ENCODE results near the gene GRIK4. TPM values are rescaled to one million over a fixed set of nuclear protein-coding genes. Genes with fewer than 3 reads are reported as not detected.

The GRIK4 gene
- total and polyA plus RNA-seq, 2 experiments from 2014 or later = 0.28 to 0.45 TPM

GRCh38 chr11:120995184-120995583, 483.6 kb downstream of the GRIK4 start:
- no peak for TF ChIP-seq CTCF (IDR thresholded peaks at IDR 0.05; ENCODE audit: low read depth, low read length)
- H3K36me3 ChIP-seq = no peaks in the 10 kb centered on the region
- no peak for DNase-seq (ENCODE audit: low read depth in 1 of 2, low spot score in 1 of 2)
- H3K4me1 ChIP-seq (ENCODE audit: low read depth) = no peaks in the 10 kb centered on the region
- H3K27me3 ChIP-seq = no peaks in the 10 kb centered on the region
- no peaks in the 10 kb centered on the region for H3K9me3 ChIP-seq (ENCODE audit: low read depth)
- no peak overlapping the region for H3K4me3 ChIP-seq
- no peak overlapping the region for H3K27ac ChIP-seq

DNA sequence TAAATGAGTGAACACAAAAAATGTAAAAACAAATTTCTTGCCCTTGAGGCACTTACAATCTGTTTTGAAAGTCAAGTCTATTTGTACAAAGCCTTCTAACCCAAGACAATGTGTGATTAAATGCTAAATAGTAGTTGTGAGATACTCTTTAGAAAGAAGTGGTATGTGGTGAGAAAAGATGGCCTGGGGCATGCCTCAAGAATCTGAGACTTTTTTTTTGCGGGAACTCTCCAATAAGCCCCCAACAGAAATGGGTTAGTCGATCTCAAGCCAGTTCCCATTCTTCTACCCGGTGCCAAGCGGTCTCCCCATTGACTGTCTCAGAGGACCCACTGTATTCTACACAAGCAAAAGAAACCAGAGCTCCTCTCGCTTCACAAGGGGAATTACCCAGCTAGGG, 485.4 kb downstream of the GRIK4 start:
- Histone ChIP-seq H3K36me3 (no peaks in the 10 kb centered on the region), H3K4me3 (no peak overlapping the region), H3K4me1 (ENCODE audit: low read depth) (no peaks in the 10 kb centered on the region), H3K27me3 (no peaks in the 10 kb centered on the region), H3K9me3 (ENCODE audit: low read depth) (no peaks in the 10 kb centered on the region), H3K27ac (no peak overlapping the region)
- no peak for TF ChIP-seq CTCF (IDR thresholded peaks at IDR 0.05; ENCODE audit: low read depth, low read length)
- no peak for DNase-seq (ENCODE audit: low read depth in 1 of 2, low spot score in 1 of 2)

GRCh38 chr11:120998581-120998980, 487.0 kb downstream of the GRIK4 start:
- TF ChIP-seq CTCF (IDR thresholded peaks at IDR 0.05; ENCODE audit: low read depth, low read length) = no peak
- Histone ChIP-seq H3K4me3 (no peak overlapping the region), H3K27ac (no peak overlapping the region), H3K27me3 (no peaks in the 10 kb centered on the region), H3K9me3 (ENCODE audit: low read depth) (no peaks in the 10 kb centered on the region), H3K36me3 (no peaks in the 10 kb centered on the region), H3K4me1 (ENCODE audit: low read depth) (peaks cover 2% of the 10 kb centered on the region)
- DNase-seq (ENCODE audit: low read depth in 1 of 2, low spot score in 1 of 2) = no peak

DNA sequence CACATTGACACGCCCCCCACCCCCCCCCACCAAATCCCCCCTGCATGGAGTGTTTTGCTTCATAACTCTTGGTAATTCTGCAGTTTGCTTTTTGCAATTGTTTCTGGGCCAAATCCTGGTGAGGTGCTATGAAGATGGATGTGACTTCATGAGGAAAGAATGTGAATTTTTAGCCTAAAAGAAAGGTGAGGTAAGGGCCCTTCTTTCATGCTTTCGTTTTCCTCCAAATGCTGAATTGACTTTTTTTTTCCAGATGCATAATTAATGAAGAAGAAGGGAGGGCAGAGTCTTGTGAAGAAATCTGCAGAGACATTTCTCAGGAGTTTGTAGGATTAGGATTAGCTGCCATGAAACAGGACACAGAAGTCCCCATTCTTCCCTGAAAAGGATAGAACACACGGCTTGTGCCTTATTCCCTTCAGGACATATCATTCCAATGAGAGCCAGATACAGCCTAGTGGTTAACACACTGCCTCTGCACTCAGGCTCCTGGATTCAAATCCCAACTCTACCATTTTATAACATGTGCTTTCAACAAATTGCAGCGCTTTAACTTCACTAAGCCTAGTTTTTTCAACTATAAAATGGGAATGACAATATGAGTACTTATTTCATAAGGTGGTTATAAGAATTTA, 492.8 kb downstream of the GRIK4 start:
- no peak for DNase-seq (ENCODE audit: low read depth in 1 of 2, low spot score in 1 of 2)
- H3K4me1 ChIP-seq (ENCODE audit: low read depth) = peaks cover 2% of the 10 kb centered on the region
- no peak overlapping the region for H3K27ac ChIP-seq
- H3K36me3 ChIP-seq = no peaks in the 10 kb centered on the region
- H3K9me3 ChIP-seq (ENCODE audit: low read depth) = no peaks in the 10 kb centered on the region
- H3K4me3 ChIP-seq = no peak overlapping the region
- no peaks in the 10 kb centered on the region for H3K27me3 ChIP-seq
- no peak for TF ChIP-seq CTCF (IDR thresholded peaks at IDR 0.05; ENCODE audit: low read depth, low read length)

GRCh38 chr11:121006922-121007321, 495.4 kb downstream of the GRIK4 start:
- H3K4me3 ChIP-seq = no peak overlapping the region
- no peak for TF ChIP-seq CTCF (IDR thresholded peaks at IDR 0.05; ENCODE audit: low read depth, low read length)
- H3K27ac ChIP-seq = no peak overlapping the region
- H3K9me3 ChIP-seq (ENCODE audit: low read depth) = no peaks in the 10 kb centered on the region
- no peak for DNase-seq (ENCODE audit: low read depth in 1 of 2, low spot score in 1 of 2)
- no peaks in the 10 kb centered on the region for H3K36me3 ChIP-seq
- H3K27me3 ChIP-seq = no peaks in the 10 kb centered on the region
- peaks cover 2% of the 10 kb centered on the region for H3K4me1 ChIP-seq (ENCODE audit: low read depth)
